Measurements from ENCODE around the gene GABRP. TPM values are rescaled to one million over a fixed set of nuclear protein-coding genes. Genes with fewer than 3 reads are reported as not detected.
"Not testable (repeated sequence)": the region's sequence is repeated elsewhere in the genome, so short reads cannot be mapped to it uniquely, and the experiment has no call there.

The GABRP gene
- total RNA-seq, 1 donor from 2014 or later, result 3.1 TPM

DNA sequence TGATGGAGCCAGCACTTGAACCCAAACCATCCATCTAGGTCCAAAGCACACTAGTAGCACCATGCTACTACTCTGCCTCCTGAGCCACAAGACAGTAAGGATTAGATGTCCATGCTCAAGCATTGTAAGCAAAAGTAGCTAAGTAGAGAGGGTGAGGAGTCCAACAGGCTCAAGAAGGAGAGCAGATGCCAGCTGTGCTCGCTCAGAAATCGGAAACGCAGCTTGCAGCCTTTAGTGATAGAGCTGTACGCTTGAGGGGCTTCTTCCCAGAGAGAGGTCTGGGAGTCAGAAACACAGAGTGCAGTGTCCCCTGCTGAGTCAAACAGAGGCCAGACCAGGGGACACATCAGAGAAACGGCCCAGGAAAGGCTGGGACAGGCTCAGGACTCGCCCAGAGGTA is 32.7 kb upstream of the GABRP start:
- no peaks in the 10 kb centered on the region for H3K9me3 Mint-ChIP-seq (ENCODE audit: low read depth)
- DNase-seq (ENCODE audit: low spot score, unreplicated experiment), result no peak
- H3K27ac Mint-ChIP-seq, result no peak overlapping the region
- no peaks in the 10 kb centered on the region for H3K36me3 Mint-ChIP-seq (ENCODE audit: insufficient read depth)
- peaks cover 18% of the 10 kb centered on the region for H3K27me3 Mint-ChIP-seq
- H3K4me3 Mint-ChIP-seq (ENCODE audit: low read depth), result no peak overlapping the region
- peaks cover 30% of the 10 kb centered on the region for H3K4me1 Mint-ChIP-seq (ENCODE audit: low read depth)
- TF ChIP-seq, protein P1, sequence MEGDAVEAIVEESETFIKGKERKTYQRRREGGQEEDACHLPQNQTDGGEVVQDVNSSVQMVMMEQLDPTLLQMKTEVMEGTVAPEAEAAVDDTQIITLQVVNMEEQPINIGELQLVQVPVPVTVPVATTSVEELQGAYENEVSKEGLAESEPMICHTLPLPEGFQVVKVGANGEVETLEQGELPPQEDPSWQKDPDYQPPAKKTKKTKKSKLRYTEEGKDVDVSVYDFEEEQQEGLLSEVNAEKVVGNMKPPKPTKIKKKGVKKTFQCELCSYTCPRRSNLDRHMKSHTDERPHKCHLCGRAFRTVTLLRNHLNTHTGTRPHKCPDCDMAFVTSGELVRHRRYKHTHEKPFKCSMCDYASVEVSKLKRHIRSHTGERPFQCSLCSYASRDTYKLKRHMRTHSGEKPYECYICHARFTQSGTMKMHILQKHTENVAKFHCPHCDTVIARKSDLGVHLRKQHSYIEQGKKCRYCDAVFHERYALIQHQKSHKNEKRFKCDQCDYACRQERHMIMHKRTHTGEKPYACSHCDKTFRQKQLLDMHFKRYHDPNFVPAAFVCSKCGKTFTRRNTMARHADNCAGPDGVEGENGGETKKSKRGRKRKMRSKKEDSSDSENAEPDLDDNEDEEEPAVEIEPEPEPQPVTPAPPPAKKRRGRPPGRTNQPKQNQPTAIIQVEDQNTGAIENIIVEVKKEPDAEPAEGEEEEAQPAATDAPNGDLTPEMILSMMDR (IDR thresholded peaks at IDR 0.05; ENCODE audit: unreplicated experiment), result no peak

DNA sequence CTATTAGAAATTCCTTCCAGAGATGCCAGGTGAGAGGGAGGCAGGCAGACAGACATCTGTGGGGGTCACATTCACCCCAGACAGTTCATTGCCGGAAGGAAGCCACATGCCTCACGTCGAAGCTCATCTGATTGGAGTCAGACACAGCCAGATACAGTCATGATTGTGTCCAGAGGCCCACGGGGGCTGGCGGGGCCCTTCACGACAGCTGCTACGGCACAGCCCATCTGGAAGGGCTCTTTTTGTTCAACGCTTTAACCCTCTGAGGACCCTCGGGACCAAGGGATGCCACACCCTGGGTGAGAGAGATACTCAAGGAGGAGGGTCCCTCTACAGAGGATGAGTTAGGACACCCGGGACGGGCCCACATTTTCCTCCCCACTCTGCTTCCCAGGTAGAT is 31.9 kb upstream of the GABRP start:
- Mint-ChIP-seq H3K27ac (no peak overlapping the region), H3K27me3 (peaks cover 18% of the 10 kb centered on the region), H3K4me3 (ENCODE audit: low read depth) (no peak overlapping the region), H3K4me1 (ENCODE audit: low read depth) (peaks cover 35% of the 10 kb centered on the region), H3K9me3 (ENCODE audit: low read depth) (no peaks in the 10 kb centered on the region), H3K36me3 (ENCODE audit: insufficient read depth) (no peaks in the 10 kb centered on the region)
- TF ChIP-seq, protein P1 (IDR thresholded peaks at IDR 0.05; ENCODE audit: unreplicated experiment), result no peak
- no peak for DNase-seq (ENCODE audit: low spot score, unreplicated experiment)

DNA sequence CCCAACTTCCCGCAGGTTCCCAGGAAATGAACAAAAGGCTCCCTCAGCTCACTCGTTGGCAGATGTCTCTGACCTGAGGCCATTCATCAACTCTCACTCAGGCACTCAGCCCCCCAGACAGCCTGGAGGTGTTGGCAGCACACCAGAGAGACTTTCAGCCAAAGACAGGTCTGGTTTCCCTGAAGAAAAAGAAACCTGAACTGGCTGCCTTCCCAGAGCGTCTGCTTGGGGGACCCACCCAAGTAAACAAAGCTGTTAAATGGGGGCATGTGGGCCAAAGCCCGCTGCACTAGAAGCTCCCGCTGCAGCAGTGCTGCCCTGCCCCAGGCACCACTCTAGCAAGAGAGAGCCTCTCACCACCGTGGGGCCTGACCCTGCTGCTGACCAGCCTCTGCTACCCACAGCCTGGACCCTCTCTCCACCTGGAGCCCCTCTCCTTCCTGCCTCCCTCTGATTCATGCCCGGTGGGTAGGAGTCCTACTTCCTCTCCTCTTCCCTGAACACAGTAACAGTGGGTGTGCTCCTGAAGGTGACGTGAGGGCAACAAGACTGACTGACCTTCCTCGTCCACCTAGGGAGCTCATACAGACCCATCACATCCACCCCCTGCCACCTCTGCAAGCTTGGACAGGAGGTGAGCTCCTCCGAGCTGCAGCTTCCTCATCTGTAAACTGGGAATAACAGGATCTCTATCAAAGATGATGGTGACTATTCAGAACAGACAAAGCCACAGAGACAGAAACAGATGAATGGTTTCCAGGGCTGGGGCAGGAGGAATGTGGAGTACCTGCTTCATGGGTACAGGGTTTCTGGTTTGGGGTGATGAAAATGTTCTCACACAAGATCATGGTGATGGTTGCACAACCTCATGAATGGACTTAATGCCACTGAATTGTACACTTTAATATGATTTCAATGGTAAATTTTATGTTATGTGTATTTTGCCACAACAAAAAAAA is 31.0 kb upstream of the GABRP start:
- Mint-ChIP-seq H3K4me1 (ENCODE audit: low read depth) (peaks cover 42% of the 10 kb centered on the region), H3K4me3 (ENCODE audit: low read depth) (no peak overlapping the region), H3K27ac (no peak overlapping the region), H3K9me3 (ENCODE audit: low read depth) (no peaks in the 10 kb centered on the region), H3K36me3 (ENCODE audit: insufficient read depth) (no peaks in the 10 kb centered on the region), H3K27me3 (peaks cover 15% of the 10 kb centered on the region)
- no peak for DNase-seq (ENCODE audit: low spot score, unreplicated experiment)
- TF ChIP-seq, protein P1 (IDR thresholded peaks at IDR 0.05; ENCODE audit: unreplicated experiment), result no peak

DNA sequence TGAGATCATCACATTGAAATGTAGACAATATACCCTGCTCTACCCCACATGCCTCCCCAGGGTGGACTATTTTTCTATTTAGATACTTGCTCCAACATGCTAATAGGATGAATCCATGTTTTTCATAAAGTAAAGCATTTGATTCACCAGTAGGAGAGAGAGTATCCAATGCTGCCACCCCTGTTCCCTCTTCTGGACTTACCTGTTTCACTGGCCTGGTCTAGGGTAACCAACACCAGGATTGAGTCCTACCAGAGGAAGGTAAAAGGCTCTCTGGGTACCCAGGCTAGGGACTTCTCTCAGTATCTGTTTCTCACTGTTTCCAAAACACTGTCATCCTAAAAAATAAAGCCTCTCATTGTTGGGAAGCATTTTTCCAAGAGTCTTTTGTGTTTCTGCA is 30.2 kb upstream of the GABRP start:
- H3K9me3 Mint-ChIP-seq (ENCODE audit: low read depth), result no peaks in the 10 kb centered on the region
- DNase-seq (ENCODE audit: low spot score, unreplicated experiment), result no peak
- H3K4me1 Mint-ChIP-seq (ENCODE audit: low read depth), result peaks cover 48% of the 10 kb centered on the region
- peaks cover 9% of the 10 kb centered on the region for H3K27me3 Mint-ChIP-seq
- H3K36me3 Mint-ChIP-seq (ENCODE audit: insufficient read depth), result no peaks in the 10 kb centered on the region
- H3K27ac Mint-ChIP-seq, result no peak overlapping the region
- no peak overlapping the region for H3K4me3 Mint-ChIP-seq (ENCODE audit: low read depth)
- TF ChIP-seq, protein P1 (IDR thresholded peaks at IDR 0.05; ENCODE audit: unreplicated experiment), result no peak

DNA sequence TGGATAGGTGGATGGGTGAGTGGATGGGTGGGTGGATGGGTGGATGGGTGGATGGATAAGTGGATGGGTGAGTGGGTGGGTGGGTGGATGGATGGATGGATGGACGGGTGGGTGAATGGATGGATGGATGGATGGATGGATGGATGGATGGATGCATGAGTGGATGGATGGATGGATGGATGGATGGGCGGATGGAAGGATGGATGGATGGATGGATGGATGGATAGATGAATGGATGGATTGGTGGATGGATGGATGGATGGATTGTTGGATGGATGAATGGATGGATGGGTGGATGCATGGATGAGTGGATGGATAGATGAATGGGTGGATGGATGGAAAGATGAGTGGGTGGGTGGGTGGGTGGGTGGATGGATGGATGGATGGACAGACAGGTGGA is 29.0 kb upstream of the GABRP start:
- DNase-seq (ENCODE audit: low spot score, unreplicated experiment); H3K27me3 Mint-ChIP-seq; H3K36me3 Mint-ChIP-seq (ENCODE audit: insufficient read depth); H3K27ac Mint-ChIP-seq; H3K4me3 Mint-ChIP-seq (ENCODE audit: low read depth); H3K9me3 Mint-ChIP-seq (ENCODE audit: low read depth): not testable (repeated sequence)
- peaks cover 51% of the 10 kb centered on the region for H3K4me1 Mint-ChIP-seq (ENCODE audit: low read depth)

Data from progenitor cell of endocrine pancreas (in vitro differentiated cells).